Activated CD4-positive, alpha-beta T cell treated with anti-CD3 and anti-CD28 coated beads for 36 hours (primary cell): ENCODE measurements around the gene NIT1. TPM values are rescaled to one million over a fixed set of nuclear protein-coding genes. Genes with fewer than 3 reads are reported as not detected.

Experiments
- ATAC-seq: fragments of 200-7000 bp; cut with Tn5 transposase; one replicate; pipeline ENCODE4 v1.10.0; 2021; ENCODE audit warnings: mild to moderate bottlenecking, moderate library complexity
- CTCF ChIA-PET: fragments of 350-600 bp; sonication (Branson Sonifier 250); formaldehyde crosslinking; loops from one replicate; lab custom pipeline; 2021; ENCODE audit warnings: antibody characterized with exemption; lab: Charles Lee
- POLR2A ChIA-PET: fragments of 350-600 bp; sonication (Branson Sonifier 250); formaldehyde crosslinking; loops from one replicate; lab custom pipeline; 2021; ENCODE audit warnings: antibody characterized with exemption, inconsistent platforms; lab: Charles Lee
- DNase-seq: peaks from one replicate; pipeline ENCODE4 v3.0.0-alpha.2; 2020
- H3K27ac Mint-ChIP-seq: one replicate; pipeline ENCODE4 v1.8.0; 2021; ENCODE audit warnings: mixed read lengths
- H3K27me3 Mint-ChIP-seq: one replicate; pipeline ENCODE4 v1.8.0; 2021; ENCODE audit warnings: mixed read lengths
- H3K36me3 Mint-ChIP-seq: one replicate; pipeline ENCODE4 v1.8.0; 2021; ENCODE audit warnings: low read depth, mixed read lengths
- H3K4me1 Mint-ChIP-seq: one replicate; pipeline ENCODE4 v1.8.0; 2021; ENCODE audit warnings: mixed read lengths
- H3K4me3 Mint-ChIP-seq: one replicate; pipeline ENCODE4 v1.8.0; 2021; ENCODE audit warnings: mild to moderate bottlenecking, moderate library complexity, mixed read lengths
- H3K9me3 Mint-ChIP-seq: one replicate; pipeline ENCODE4 v1.8.0; 2021; ENCODE audit warnings: low read depth, mixed read lengths
- intact Hi-C, 2 experiments: fragments of 100-400 bp; cut with DNase I in 1 of 2; cut with micrococcal nuclease in 1 of 2; formaldehyde crosslinking; loops; one replicate each; pipeline versions ENCODE4 v1.14.2 to v1.15.1; 2022 to 2024; cut with DNase I, micrococcal nuclease
- total RNA-seq, 2 experiments: library from RNA; stranded (reverse); gene quantifications; one replicate each; pipeline ENCODE4 v1.2.3, GENCODE V29; 2021

Gene NIT1
- 10 to 100 TPM; 58.2 to 62.1 TPM for total RNA-seq

GRCh38 chr1:161117759-161118581, at the start of gene NIT1, which contains the start of gene PFDN2:
Gene NIT1, plus strand, starts transcription at chr1:161118105. Its CDS starts 72 bp downstream, at chr1:161118177.
Gene PFDN2, minus strand, starts transcription at chr1:161118037. Its CDS starts 11 bp downstream, at chr1:161118026.
- Mint-ChIP-seq H3K27me3 (no peaks in the 10 kb centered on the region), H3K9me3 (no peaks in the 10 kb centered on the region), H3K36me3 (peaks cover 73% of the 10 kb centered on the region), H3K4me1 (peaks cover 75% of the 10 kb centered on the region), H3K4me3 (peak within 1 kb of the TSS; percentile 94), H3K27ac (peak within 1 kb of the TSS; percentile 98)
- intact Hi-C loops, result loop anchor here (1.0 to 5.0 kb wide), 8 partner anchors 14 to 269 kb away; partner anchors contain the start of genes USP21 (in 2 of the 2), DEDD (in 1 of the 2), UFC1 (in 1 of the 2) and USF1 (in 1 of the 2)
- POLR2A ChIA-PET, result interaction anchor here (1.0 to 2.7 kb wide), 5 partner anchors 12 to 64 kb away, joined by 3 to 13 read pairs (median 5); partner anchors contain the start of genes DEDD, PPOX and UFC1
- CTCF ChIA-PET, result interaction anchor here (0.6 to 1.7 kb wide), 11 partner anchors 9 to 548 kb away, joined by 3 to 5 read pairs (median 3); partner anchors contain the start of genes TOMM40L and UFC1
- DNase-seq (peak; percentile 94), ATAC-seq (peak; percentile 53)

GRCh38 chr1:161068306-161069234, 49.3 kb upstream of the NIT1 start:
- H3K36me3 Mint-ChIP-seq, result peaks cover 38% of the 10 kb centered on the region
- H3K4me1 Mint-ChIP-seq, result peaks cover 58% of the 10 kb centered on the region
- DNase-seq, result peak; percentile 90
- ATAC-seq, result peak; percentile 70
- H3K27ac Mint-ChIP-seq, result peak overlapping the region; percentile 100
- peaks cover 2% of the 10 kb centered on the region for H3K9me3 Mint-ChIP-seq
- H3K27me3 Mint-ChIP-seq, result no peaks in the 10 kb centered on the region
- intact Hi-C loops, result loop anchor here (1.0 to 5.0 kb wide), 6 partner anchors 22 to 90 kb away; partner anchors contain the start of genes DEDD (in 1 of the 2), NIT1 (in 1 of the 2), PFDN2 (in 1 of the 2) and UFC1 (in 1 of the 2)
- ChIA-PET POLR2A (interaction anchor here (0.5 to 2.2 kb wide), 5 partner anchors 23 to 357 kb away, joined by 3 to 11 read pairs (median 8); partner anchors contain the start of genes CD48, F11R and USF1), CTCF (interaction anchor here (0.6 to 8.3 kb wide), 15 partner anchors 10 to 739 kb away, joined by 3 to 126 read pairs (median 5); partner anchors contain the start of genes KLHDC9, NIT1, PFDN2 and USF1)
- H3K4me3 Mint-ChIP-seq, result peak overlapping the region; percentile 100

GRCh38 chr1:161069241-161069640, 48.7 kb upstream of the NIT1 start:
- POLR2A ChIA-PET, result interaction anchor here (0.5 to 2.2 kb wide), 9 partner anchors 22 to 357 kb away, joined by 3 to 11 read pairs (median 7); partner anchors contain the start of genes CD48, F11R, UFC1 and USF1

GRCh38 chr1:161069731-161070270, 48.1 kb upstream of the NIT1 start, which contains the start of gene ARHGAP30:
Gene ARHGAP30, minus strand, starts transcription at chr1:161069891. Its CDS starts 267 bp downstream, at chr1:161069624.
- ATAC-seq, result peak; percentile 80
- Mint-ChIP-seq H3K27ac (peak within 1 kb of the TSS; percentile 100), H3K27me3 (no peaks in the 10 kb centered on the region), H3K9me3 (peaks cover 2% of the 10 kb centered on the region), H3K4me1 (peaks cover 46% of the 10 kb centered on the region), H3K4me3 (peak within 1 kb of the TSS; percentile 100), H3K36me3 (peaks cover 28% of the 10 kb centered on the region)
- DNase-seq, result peak; percentile 92
- intact Hi-C loops, result loop anchor here (1.0 to 5.0 kb wide), 10 partner anchors 22 to 89 kb away; partner anchors contain the start of genes UFC1 (in 2 of the 2), DEDD (in 1 of the 2), F11R (in 1 of the 2) and TSTD1 (in 1 of the 2)
- ChIA-PET CTCF (interaction anchor here (0.6 to 8.3 kb wide), 14 partner anchors 9 to 290 kb away, joined by 3 to 126 read pairs (median 5); partner anchors contain the start of genes F11R, KLHDC9, PPOX and TSTD1), POLR2A (interaction anchor here (0.5 to 2.2 kb wide), 8 partner anchors 23 to 358 kb away, joined by 3 to 8 read pairs (median 6); partner anchors contain the start of genes CD48, F11R, UFC1 and USF1)

More at GRCh38 chr1:161069241-161069640, 48.7 kb upstream of the NIT1 start:
- H3K4me1 Mint-ChIP-seq, result peaks cover 52% of the 10 kb centered on the region
- peak overlapping the region; percentile 100 for H3K4me3 Mint-ChIP-seq
- DNase-seq (peak; percentile 36), ATAC-seq (no peak)
- H3K9me3 Mint-ChIP-seq, result peaks cover 2% of the 10 kb centered on the region
- H3K27me3 Mint-ChIP-seq, result no peaks in the 10 kb centered on the region
- CTCF ChIA-PET, result interaction anchor here (0.6 to 8.3 kb wide), 13 partner anchors 10 to 131 kb away, joined by 3 to 126 read pairs (median 6); partner anchors contain the start of genes F11R, KLHDC9, PPOX and USF1
- peak overlapping the region; percentile 100 for H3K27ac Mint-ChIP-seq
- H3K36me3 Mint-ChIP-seq, result peaks cover 33% of the 10 kb centered on the region
- intact Hi-C loops, result loop anchor here (2.0 to 5.0 kb wide), 3 partner anchors 28 to 90 kb away; partner anchors contain the start of genes UFC1 (in 1 of the 2) and USP21 (in 1 of the 2)

- DNase-seq (no peak), ATAC-seq (no peak)
- peaks cover 28% of the 10 kb centered on the region for H3K36me3 Mint-ChIP-seq
- peaks cover 2% of the 10 kb centered on the region for H3K9me3 Mint-ChIP-seq
- peak overlapping the region; percentile 100 for H3K27ac Mint-ChIP-seq
- peak overlapping the region; percentile 100 for H3K4me3 Mint-ChIP-seq
- intact Hi-C loops, result loop anchor here (1.0 to 5.0 kb wide), 7 partner anchors 22 to 83 kb away; partner anchors contain the start of genes DEDD (in 1 of the 2), F11R (in 1 of the 2), TSTD1 (in 1 of the 2) and UFC1 (in 1 of the 2)
- no peaks in the 10 kb centered on the region for H3K27me3 Mint-ChIP-seq
- CTCF ChIA-PET, result interaction anchor here (0.7 to 8.3 kb wide), 14 partner anchors 11 to 325 kb away, joined by 3 to 126 read pairs (median 5); partner anchors contain the start of genes F11R, KLHDC9, PPOX and TSTD1
- peaks cover 43% of the 10 kb centered on the region for H3K4me1 Mint-ChIP-seq
- POLR2A ChIA-PET, result interaction anchor here (0.7 to 1.6 kb wide), 6 partner anchors 22 to 83 kb away, joined by 3 to 8 read pairs (median 4); partner anchors contain the start of genes KLHDC9, UFC1 and USF1
Observed at GRCh38 chr1:161070761-161071160, 47.1 kb upstream of the NIT1 start.

GRCh38 chr1:161071886-161072371, 46.0 kb upstream of the NIT1 start:
- Mint-ChIP-seq H3K4me1 (peaks cover 35% of the 10 kb centered on the region), H3K36me3 (peaks cover 20% of the 10 kb centered on the region), H3K4me3 (no peak overlapping the region), H3K27me3 (no peaks in the 10 kb centered on the region), H3K27ac (peak overlapping the region; percentile 19), H3K9me3 (peaks cover 2% of the 10 kb centered on the region)
- intact Hi-C loops, result loop anchor here (1.0 to 5.0 kb wide), 3 partner anchors 25 to 67 kb away; partner anchors contain the start of gene TSTD1 (in 1 of the 2)
- POLR2A ChIA-PET, result no interaction called here
- no peak for ATAC-seq
- CTCF ChIA-PET, result interaction anchor here (0.6 to 8.3 kb wide), 13 partner anchors 8 to 365 kb away, joined by 3 to 126 read pairs (median 3); partner anchors contain the start of genes KLHDC9 and PPOX
- DNase-seq, result peak; percentile 75

- Mint-ChIP-seq H3K27ac (peak overlapping the region; percentile 17), H3K4me1 (peaks cover 27% of the 10 kb centered on the region), H3K9me3 (peaks cover 2% of the 10 kb centered on the region), H3K4me3 (no peak overlapping the region), H3K27me3 (no peaks in the 10 kb centered on the region), H3K36me3 (peaks cover 13% of the 10 kb centered on the region)
- intact Hi-C loops, result loop anchor here (1.0 to 5.0 kb wide), 3 partner anchors 24 to 66 kb away; partner anchors contain the start of gene TSTD1 (in 1 of the 2)
- no peak for ATAC-seq
- DNase-seq, result no peak
- ChIA-PET CTCF (interaction anchor here (1.2 to 8.3 kb wide), 2 partner anchors 19 to 24 kb away, joined by 3 to 126 read pairs; partner anchors contain the start of gene KLHDC9), POLR2A (no interaction called here)
Observed at GRCh38 chr1:161072751-161073449, 45.0 kb upstream of the NIT1 start.

- no peak for DNase-seq
- Mint-ChIP-seq H3K4me3 (no peak overlapping the region), H3K27ac (no peak overlapping the region), H3K27me3 (no peaks in the 10 kb centered on the region), H3K36me3 (peaks cover 9% of the 10 kb centered on the region), H3K9me3 (peaks cover 2% of the 10 kb centered on the region), H3K4me1 (peaks cover 23% of the 10 kb centered on the region)
- ChIA-PET POLR2A (no interaction called here), CTCF (interaction anchor here (0.7 to 8.3 kb wide), 3 partner anchors 20 to 35 kb away, joined by 3 to 126 read pairs (median 3); partner anchors contain the start of genes KLHDC9 and TSTD1)
- intact Hi-C loops, result loop anchor here in 1 of 2 experiments (5.0 kb wide), 1 partner anchor 36 kb away; the partner anchor contains the start of gene TSTD1
- ATAC-seq, result no peak
Observed at GRCh38 chr1:161073474-161074121, 44.3 kb upstream of the NIT1 start.
